SK-N-SH (cell line): Measurements from ENCODE around the gene CABLES2. TPM values are rescaled to one million over a fixed set of nuclear protein-coding genes. Genes with fewer than 3 reads are reported as not detected.

ENCODE experiments used
- CTCF ChIA-PET: fragments of 300-600, 350-600 bp; formaldehyde crosslinking; extraction: SDS; loops from one replicate; lab custom pipeline; 2021; lab: Yijun Ruan, JAX
- POLR2A ChIA-PET: fragments of 350-600 bp; sonication (Branson Sonifier 250); formaldehyde crosslinking; extraction: SDS; loops from one replicate; lab custom pipeline; 2020; ENCODE audit warnings: antibody characterized with exemption, inconsistent platforms; lab: Yijun Ruan, JAX
- DNase-seq: peaks from one replicate; pipeline ENCODE4 v3.0.0; 2012
- H2AFZ ChIP-seq: fragments of 200-600 bp; sonication (generic); 2 replicates; pipeline ENCODE4 v1.8.1; 2016; ENCODE audit warnings: antibody characterized with exemption, mild to moderate bottlenecking, low read depth
- H3F3A ChIP-seq: fragments of 200-600 bp; sonication (generic); replicated peaks from 2 replicates; pipeline ENCODE3; 2016; ENCODE audit warnings: antibody characterized with exemption, mild to moderate bottlenecking; ENCODE audit not compliant: insufficient read depth
- H3K27ac ChIP-seq, 2 experiments: fragments of 200-500 bp in 1 of 2; fragments of 200-600 bp in 1 of 2; sonication (Bioruptor generic) in 1 of 2; sonication (generic), shearing (Covaris generic) in 1 of 2; 2 replicates each; pipeline versions ENCODE4 v1.5.1 to v1.6.1; 2014 to 2016; ENCODE audit warnings: low read depth in 2 of 2, inconsistent platforms in 1 of 2, low read length in 1 of 2, mild to moderate bottlenecking in 1 of 2, mixed read lengths in 1 of 2
- H3K27me3 ChIP-seq: fragments of 200-600 bp; sonication (generic), shearing (Covaris generic); 2 replicates; pipeline ENCODE4 v1.6.1; 2016; ENCODE audit warnings: mixed run types; ENCODE audit not compliant: insufficient read depth
- H3K36me3 ChIP-seq, 2 experiments: fragments of 200-500 bp in 1 of 2; fragments of 200-600 bp in 1 of 2; sonication (Bioruptor generic) in 1 of 2; sonication (generic) in 1 of 2; replicated peaks in 1 of 2; 2 replicates each; pipeline versions ENCODE3 to v1.5.1; 2014 to 2016; ENCODE audit warnings: low read length in 1 of 2, mild to moderate bottlenecking in 1 of 2; ENCODE audit not compliant: insufficient read depth in 2 of 2, control insufficient read depth in 1 of 2
- H3K4me1 ChIP-seq, 2 experiments: fragments of 200-500 bp in 1 of 2; fragments of 200-600 bp in 1 of 2; sonication (Bioruptor generic) in 1 of 2; sonication (generic), shearing (Covaris generic) in 1 of 2; 2 replicates each; pipeline versions ENCODE4 v1.5.1 to v1.6.1; 2014 to 2016; ENCODE audit warnings: low read depth in 1 of 2, low read length in 1 of 2, mixed run types in 1 of 2; ENCODE audit not compliant: insufficient read depth in 2 of 2, control insufficient read depth in 1 of 2
- H3K4me2 ChIP-seq: fragments of 200-600 bp; sonication (generic), shearing (Covaris generic); 2 replicates; pipeline ENCODE4 v1.6.1; 2017; ENCODE audit warnings: mixed run types
- H3K4me3 ChIP-seq, 2 experiments: fragments of 200-500 bp in 1 of 2; fragments of 200-600 bp in 1 of 2; sonication (Bioruptor generic) in 1 of 2; sonication (generic), shearing (Covaris generic) in 1 of 2; 2 replicates each; pipeline versions ENCODE4 v1.5.1 to v1.8.1; 2014 to 2016; ENCODE audit warnings: low read depth in 2 of 2, inconsistent platforms in 1 of 2, low read length in 1 of 2, mild to moderate bottlenecking in 1 of 2, mixed read lengths in 1 of 2, moderate library complexity in 1 of 2
- H3K79me2 ChIP-seq: fragments of 200-600 bp; sonication (generic); 2 replicates; pipeline ENCODE4 v1.8.1; 2017; ENCODE audit warnings: mild to moderate bottlenecking; ENCODE audit not compliant: insufficient read depth
- H3K9ac ChIP-seq: fragments of 200-600 bp; sonication (generic); 2 replicates; pipeline ENCODE4 v1.6.1; 2017; ENCODE audit warnings: mixed run types
- H3K9me2 ChIP-seq: fragments of 200-600 bp; sonication (generic); 2 replicates; pipeline ENCODE4 v1.6.1; 2017; ENCODE audit warnings: mixed run types
- H3K9me3 ChIP-seq: fragments of 200-600 bp; sonication (generic); 2 replicates; pipeline ENCODE4 v1.6.1; 2017; ENCODE audit warnings: mixed run types, mild to moderate bottlenecking, moderate library complexity
- H4K20me1 ChIP-seq: fragments of 200-600 bp; sonication (generic); 2 replicates; pipeline ENCODE4 v1.6.1; 2017; ENCODE audit warnings: mild to moderate bottlenecking, mixed run types; ENCODE audit not compliant: insufficient read depth
- FOSL2 ChIP-seq: IDR thresholded peaks from 2 replicates; pipeline ENCODE4 v1.4.0; 2012; ENCODE audit warnings: low read depth, mild to moderate bottlenecking, moderate library complexity, borderline replicate concordance
- MAX ChIP-seq: IDR thresholded peaks from 2 replicates; pipeline ENCODE4 v1.4.0; 2012; ENCODE audit warnings: low read depth
- POLR2AphosphoS5 ChIP-seq: IDR thresholded peaks from 2 replicates; pipeline ENCODE4 v1.6.1; 2012; ENCODE audit warnings: low read depth, low read length
- RXRA ChIP-seq: IDR thresholded peaks from 2 replicates; pipeline ENCODE4 v1.4.0; 2012; ENCODE audit warnings: low read depth, mild to moderate bottlenecking, borderline replicate concordance
- TEAD4 ChIP-seq: IDR thresholded peaks from 2 replicates; pipeline ENCODE4 v1.4.0; 2012; ENCODE audit warnings: mild to moderate bottlenecking, borderline replicate concordance; ENCODE audit not compliant: insufficient read depth
- USF2 ChIP-seq: fragments of 150-350 bp; IDR thresholded peaks from 2 replicates; pipeline ENCODE4 v1.6.1; 2017; ENCODE audit warnings: antibody characterized with exemption, low read length, low read depth, borderline replicate concordance
- ZBTB33 ChIP-seq: IDR thresholded peaks from 2 replicates; pipeline ENCODE4 v1.4.0; 2012; ENCODE audit warnings: low read depth, borderline replicate concordance
- WGBS: methylation state at CpG from one replicate; pipeline ENCODE4 v1.1.6; 2017; ENCODE audit warnings: low lambda C conversion rate; 5-methylcytosine and 5-hydroxymethylcytosine counted together
- polyA plus RNA-seq, 3 experiments: library from polyadenylated mRNA; depleted of rRNA; stranded (reverse); fragments of >200 nt; gene quantifications; 2 replicates each; pipeline ENCODE4 v1.2.3, GENCODE V29; 2012

The CABLES2 gene
- polyA plus RNA-seq, 1 of the 3 experiments (the other 2 are of a cell fraction), result 4.8 TPM

- no peak overlapping the region for H3K9ac ChIP-seq
- no peak overlapping the region for H2AFZ ChIP-seq
- H3K4me2 ChIP-seq, result no peak overlapping the region
- POLR2A ChIA-PET, result no interaction called here
- TF ChIP-seq ZBTB33 (no peak), USF2 (no peak), MAX (no peak)
- H4K20me1 ChIP-seq, result peaks cover 5% of the 10 kb centered on the region; the same call in 1 of the 2 replicates
- DNase-seq, result no peak
- no peaks in the 10 kb centered on the region for H3F3A ChIP-seq
- peaks cover 0 to 34% of the 10 kb centered on the region in 2 experiments; a peak in 1 of 4 replicates for H3K4me1 ChIP-seq
- CTCF ChIA-PET, result interaction anchor here (1.0 to 1.5 kb wide), 4 partner anchors 9 to 99 kb away, joined by 3 to 7 read pairs (median 4); partner anchors contain the start of gene ADRM1
- WGBS, result 91% methylated on average over 10 of the region's 21 CpGs
- H3K4me3 ChIP-seq, result no peak overlapping the region
- no peak overlapping the region for H3K27ac ChIP-seq
- no peaks in the 10 kb centered on the region for H3K27me3 ChIP-seq
- no peaks in the 10 kb centered on the region for H3K9me3 ChIP-seq
- no peaks in the 10 kb centered on the region for H3K36me3 ChIP-seq
- no peaks in the 10 kb centered on the region for H3K9me2 ChIP-seq
- peaks cover 6% of the 10 kb centered on the region; the same call in 1 of the 2 replicates for H3K79me2 ChIP-seq
These were observed 5.7 kb downstream of the CABLES2 start for GRCh38 chr20:62401331-62401779.

- Histone ChIP-seq H3K4me2 (no peak overlapping the region), H3K9me3 (no peaks in the 10 kb centered on the region), H3K27ac (no peak overlapping the region), H3K4me3 (no peak overlapping the region), H3K9me2 (no peaks in the 10 kb centered on the region), H3K36me3 (no peaks in the 10 kb centered on the region), H3F3A (no peaks in the 10 kb centered on the region), H4K20me1 (peaks cover 2% of the 10 kb centered on the region; the same call in 1 of the 2 replicates), H2AFZ (no peak overlapping the region), H3K9ac (no peak overlapping the region), H3K27me3 (no peaks in the 10 kb centered on the region)
- ChIA-PET POLR2A (interaction anchor here (1.2 to 2.3 kb wide), 2 partner anchors 10 to 14 kb away, joined by 4 to 12 read pairs; partner anchors contain the start of gene RPS21), CTCF (interaction anchor here (0.9 to 1.4 kb wide), 5 partner anchors 9 to 98 kb away, joined by 3 to 7 read pairs (median 4); partner anchors contain the start of gene ADRM1)
- no peak for DNase-seq
- TF ChIP-seq TEAD4 (no peak), POLR2AphosphoS5 (no peak)
- TF ChIP-seq, all 33 proteins: peak for 0
- Histone ChIP-seq H3K79me2 (peaks cover 5% of the 10 kb centered on the region; the same call in 1 of the 2 replicates), H3K4me1 (peaks cover 0 to 26% of the 10 kb centered on the region in 2 experiments; a peak in 1 of 4 replicates)
- 80% methylated on average over 10 of the region's 10 CpGs for WGBS
These were observed 6.5 kb downstream of the CABLES2 start for GRCh38 chr20:62400541-62400940.

GRCh38 chr20:62400021-62400420 is 7.1 kb downstream of the CABLES2 start:
- no peaks in the 10 kb centered on the region for H4K20me1 ChIP-seq
- H3K9me2 ChIP-seq, result no peaks in the 10 kb centered on the region
- H3K9ac ChIP-seq, result no peak overlapping the region
- no peak overlapping the region for H3K27ac ChIP-seq
- no peak overlapping the region for H3K4me3 ChIP-seq
- H3K27me3 ChIP-seq, result no peaks in the 10 kb centered on the region
- ChIA-PET POLR2A (interaction anchor here (1.2 to 2.3 kb wide), 2 partner anchors 10 to 13 kb away, joined by 4 to 12 read pairs; partner anchors contain the start of gene RPS21), CTCF (interaction anchor here (0.9 to 1.6 kb wide), 5 partner anchors 10 to 98 kb away, joined by 3 to 7 read pairs (median 4); partner anchors contain the start of genes ADRM1 and RPS21)
- H2AFZ ChIP-seq, result no peak overlapping the region
- TF ChIP-seq RXRA, result no peak
- TF ChIP-seq FOSL2, result no peak
- no peaks in the 10 kb centered on the region for H3K9me3 ChIP-seq
- no peaks in the 10 kb centered on the region for H3K36me3 ChIP-seq
- no peak for DNase-seq
- peaks cover 0 to 21% of the 10 kb centered on the region in 2 experiments; a peak in 1 of 4 replicates for H3K4me1 ChIP-seq
- WGBS, result 86% methylated on average over 7 of the region's 7 CpGs
- H3F3A ChIP-seq, result no peaks in the 10 kb centered on the region
- H3K4me2 ChIP-seq, result no peak overlapping the region
- peaks cover 5% of the 10 kb centered on the region; the same call in 1 of the 2 replicates for H3K79me2 ChIP-seq
